Epithelial cell of esophagus (primary cell): ENCODE data around the gene FCSK.

ENCODE experiments used
- DNase-seq: peaks from one replicate; pipeline ENCODE4 v3.0.0; 2010; ENCODE audit warnings: low read depth
- H3K4me3 ChIP-seq: 2 replicates; pipeline ENCODE4 v1.5.1; 2011; ENCODE audit warnings: mild to moderate bottlenecking, low read length, control low read depth
- TF ChIP-seq, protein P1 (sequence below): IDR thresholded peaks from 2 replicates; pipeline ENCODE4 v1.5.1; 2011; ENCODE audit warnings: low read depth, mild to moderate bottlenecking, low read length, control low read depth, inconsistent platforms; ENCODE audit not compliant: insufficient read depth; ENCODE audit errors: missing control alignments

FCSK gene

DNA sequence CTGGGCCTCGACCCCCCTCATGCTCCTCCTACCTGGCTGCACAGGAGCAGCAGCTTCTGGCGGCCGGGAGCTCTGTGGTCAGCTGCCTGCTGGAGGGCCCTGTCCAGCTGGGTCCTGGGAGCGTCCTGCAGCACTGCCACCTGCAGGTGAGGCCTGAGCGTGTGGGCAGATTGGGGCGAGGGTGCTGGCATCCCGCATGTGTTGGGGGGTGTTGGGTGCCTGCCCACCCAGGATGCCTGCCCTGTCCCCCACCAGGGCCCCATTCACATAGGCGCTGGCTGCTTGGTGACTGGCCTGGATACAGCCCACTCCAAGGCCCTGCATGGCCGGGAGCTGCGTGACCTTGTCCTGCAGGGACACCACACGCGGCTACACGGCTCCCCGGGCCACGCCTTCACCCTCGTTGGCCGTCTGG is 16.5 kb downstream of the FCSK start:
- no peak for DNase-seq
- TF ChIP-seq, protein P1, sequence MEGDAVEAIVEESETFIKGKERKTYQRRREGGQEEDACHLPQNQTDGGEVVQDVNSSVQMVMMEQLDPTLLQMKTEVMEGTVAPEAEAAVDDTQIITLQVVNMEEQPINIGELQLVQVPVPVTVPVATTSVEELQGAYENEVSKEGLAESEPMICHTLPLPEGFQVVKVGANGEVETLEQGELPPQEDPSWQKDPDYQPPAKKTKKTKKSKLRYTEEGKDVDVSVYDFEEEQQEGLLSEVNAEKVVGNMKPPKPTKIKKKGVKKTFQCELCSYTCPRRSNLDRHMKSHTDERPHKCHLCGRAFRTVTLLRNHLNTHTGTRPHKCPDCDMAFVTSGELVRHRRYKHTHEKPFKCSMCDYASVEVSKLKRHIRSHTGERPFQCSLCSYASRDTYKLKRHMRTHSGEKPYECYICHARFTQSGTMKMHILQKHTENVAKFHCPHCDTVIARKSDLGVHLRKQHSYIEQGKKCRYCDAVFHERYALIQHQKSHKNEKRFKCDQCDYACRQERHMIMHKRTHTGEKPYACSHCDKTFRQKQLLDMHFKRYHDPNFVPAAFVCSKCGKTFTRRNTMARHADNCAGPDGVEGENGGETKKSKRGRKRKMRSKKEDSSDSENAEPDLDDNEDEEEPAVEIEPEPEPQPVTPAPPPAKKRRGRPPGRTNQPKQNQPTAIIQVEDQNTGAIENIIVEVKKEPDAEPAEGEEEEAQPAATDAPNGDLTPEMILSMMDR, result peak; percentile 6

GRCh38 chr16:70472786-70473433 is 18.5 kb downstream of the FCSK start:
- H3K4me3 ChIP-seq, result no peak overlapping the region
- TF ChIP-seq, protein P1, result no peak
- no peak for DNase-seq

More for the DNA sequence above, 16.5 kb downstream of the FCSK start:
- no peak overlapping the region for H3K4me3 ChIP-seq

DNA sequence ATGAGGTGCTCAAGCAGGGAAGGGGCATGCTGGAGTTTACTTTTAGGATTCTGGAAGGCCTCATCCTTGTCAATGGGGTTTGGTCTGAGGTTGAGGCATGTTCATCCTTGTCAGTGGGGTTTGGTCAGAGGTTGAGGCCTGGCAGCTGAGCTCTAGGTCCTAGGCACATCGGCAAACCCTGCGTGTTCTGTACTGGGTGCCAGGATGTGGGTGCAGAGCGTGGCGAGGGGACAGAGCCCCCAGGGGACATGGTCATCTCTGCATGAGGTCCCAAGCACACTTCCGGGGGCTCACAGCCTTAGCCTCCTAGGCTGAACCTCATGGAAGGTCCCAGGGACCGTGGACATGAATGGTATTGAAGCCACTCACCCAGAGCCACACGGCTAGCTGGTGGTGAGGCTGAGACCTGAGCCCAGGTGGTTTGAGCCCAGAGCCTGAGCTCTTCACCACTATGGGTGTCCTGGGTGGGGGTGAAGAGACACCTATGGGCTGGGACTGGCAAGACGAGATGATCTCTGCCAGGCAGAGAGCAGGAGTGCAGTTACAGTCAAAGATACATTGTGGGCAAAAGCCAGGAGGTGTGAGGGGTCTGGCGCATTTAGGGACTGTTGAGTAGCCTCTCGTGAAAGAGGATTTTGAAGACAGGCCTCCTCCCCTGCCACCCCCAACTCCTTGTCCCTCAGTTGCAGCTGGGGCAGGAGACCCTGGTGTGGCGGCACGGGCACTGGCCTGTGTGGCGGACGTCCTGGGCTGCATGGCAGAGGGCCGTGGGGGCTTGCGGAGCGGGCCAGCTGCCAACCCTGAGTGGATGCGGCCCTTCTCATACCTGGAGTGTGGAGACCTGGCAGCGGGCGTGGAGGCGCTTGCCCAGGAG is 19.3 kb downstream of the FCSK start:
- TF ChIP-seq, protein P1, result no peak

GRCh38 chr16:70474320-70475053 is 20.1 kb downstream of the FCSK start:
- TF ChIP-seq, protein P1, result no peak

More for the DNA sequence above, 19.3 kb downstream of the FCSK start:
- H3K4me3 ChIP-seq, result no peak overlapping the region
- no peak for DNase-seq

GRCh38 chr16:70475054-70475871 is 20.9 kb downstream of the FCSK start:
- H3K4me3 ChIP-seq, result no peak overlapping the region
- peak; percentile 20 for DNase-seq
- TF ChIP-seq, protein P1, result no peak

More at GRCh38 chr16:70474320-70475053, 20.1 kb downstream of the FCSK start:
- no peak for DNase-seq
- no peak overlapping the region for H3K4me3 ChIP-seq

DNA sequence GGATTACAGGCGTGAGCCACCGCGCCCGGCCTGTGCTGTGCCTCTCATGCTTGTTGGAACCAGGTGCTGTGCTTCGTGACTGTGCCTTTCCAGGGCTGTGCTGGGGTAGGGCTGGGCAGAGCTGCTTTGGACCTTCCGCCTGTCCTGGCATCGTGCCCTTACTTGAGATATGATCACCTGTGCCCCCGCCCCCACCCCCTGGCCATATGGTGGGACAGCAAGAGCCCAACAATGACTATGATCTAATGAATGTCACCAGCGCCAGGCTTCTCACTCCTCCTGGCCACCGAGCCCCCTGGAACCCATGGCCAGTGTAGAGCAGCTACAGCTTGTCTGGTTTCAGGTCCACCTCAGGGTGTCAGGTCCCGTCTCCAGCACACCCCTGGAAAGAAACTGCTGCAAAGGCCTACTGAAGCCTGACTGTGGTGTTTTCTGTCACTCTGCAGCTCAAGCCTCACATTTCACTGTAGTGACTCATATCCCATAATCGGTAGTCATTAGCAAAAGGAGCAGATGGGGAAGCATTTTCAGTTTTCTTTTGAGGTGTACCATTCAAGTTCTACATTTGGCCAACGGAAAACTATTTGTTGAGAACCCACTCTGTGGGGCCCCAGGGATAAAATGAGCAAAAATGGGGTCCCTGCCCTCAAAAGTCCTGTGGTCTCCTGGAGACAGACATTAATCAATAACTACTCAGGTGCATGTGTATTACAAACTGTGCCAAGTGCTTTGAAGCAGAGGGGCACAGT is 22.1 kb downstream of the FCSK start:
- no peak overlapping the region for H3K4me3 ChIP-seq
- DNase-seq, result peak; percentile 70
- TF ChIP-seq, protein P1, result no peak
